Measurements from ENCODE around the gene RGS10. TPM values are rescaled to one million over a fixed set of nuclear protein-coding genes. Genes with fewer than 3 reads are reported as not detected.

RGS10 gene
- total RNA-seq, 2 donors from 2014 or later, result 17.8 to 23.6 TPM

DNA sequence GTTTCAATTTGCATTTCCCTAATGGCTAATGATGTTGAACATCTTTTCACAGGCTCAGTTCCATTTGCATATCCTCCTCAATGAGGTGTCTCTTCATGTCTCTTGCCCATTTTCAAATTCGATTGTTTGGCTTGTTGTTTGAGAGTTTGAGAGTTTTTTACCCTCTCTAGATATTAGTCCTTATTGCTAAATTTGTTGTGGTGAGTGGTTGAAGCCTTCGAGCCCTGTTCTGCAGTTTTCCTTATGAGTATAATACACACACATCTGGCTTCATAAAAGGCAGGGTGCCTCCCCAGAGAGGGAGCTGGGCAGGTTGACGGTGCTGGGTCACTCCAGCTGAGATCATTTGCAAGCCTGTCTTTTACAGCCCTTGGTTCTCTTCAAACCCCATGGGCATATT, 65.1 kb downstream of the RGS10 start:
- DNase-seq, result no peak
- Histone ChIP-seq H3K4me3 (no peak overlapping the region), H3K36me3 (no peaks in the 10 kb centered on the region), H3K27ac (no peak overlapping the region), H3K9me3 (no peaks in the 10 kb centered on the region), H3K4me1 (no peaks in the 10 kb centered on the region), H3K27me3 (no peaks in the 10 kb centered on the region), H3K9ac (ENCODE audit: low read depth in 2 of 2, low read length in 2 of 2) (no peak overlapping the region)
- intact Hi-C loops (cut with DNase I), result no loop called here
- TF ChIP-seq, protein P1, sequence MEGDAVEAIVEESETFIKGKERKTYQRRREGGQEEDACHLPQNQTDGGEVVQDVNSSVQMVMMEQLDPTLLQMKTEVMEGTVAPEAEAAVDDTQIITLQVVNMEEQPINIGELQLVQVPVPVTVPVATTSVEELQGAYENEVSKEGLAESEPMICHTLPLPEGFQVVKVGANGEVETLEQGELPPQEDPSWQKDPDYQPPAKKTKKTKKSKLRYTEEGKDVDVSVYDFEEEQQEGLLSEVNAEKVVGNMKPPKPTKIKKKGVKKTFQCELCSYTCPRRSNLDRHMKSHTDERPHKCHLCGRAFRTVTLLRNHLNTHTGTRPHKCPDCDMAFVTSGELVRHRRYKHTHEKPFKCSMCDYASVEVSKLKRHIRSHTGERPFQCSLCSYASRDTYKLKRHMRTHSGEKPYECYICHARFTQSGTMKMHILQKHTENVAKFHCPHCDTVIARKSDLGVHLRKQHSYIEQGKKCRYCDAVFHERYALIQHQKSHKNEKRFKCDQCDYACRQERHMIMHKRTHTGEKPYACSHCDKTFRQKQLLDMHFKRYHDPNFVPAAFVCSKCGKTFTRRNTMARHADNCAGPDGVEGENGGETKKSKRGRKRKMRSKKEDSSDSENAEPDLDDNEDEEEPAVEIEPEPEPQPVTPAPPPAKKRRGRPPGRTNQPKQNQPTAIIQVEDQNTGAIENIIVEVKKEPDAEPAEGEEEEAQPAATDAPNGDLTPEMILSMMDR (IDR thresholded peaks at IDR 0.05), result no peak

GRCh38 chr10:119474606-119475005, 67.9 kb downstream of the RGS10 start:
- TF ChIP-seq, protein P1 (IDR thresholded peaks at IDR 0.05), result no peak
- intact Hi-C loops (cut with DNase I), result no loop called here
- Histone ChIP-seq H3K9ac (ENCODE audit: low read depth in 2 of 2, low read length in 2 of 2) (no peak overlapping the region), H3K27ac (no peak overlapping the region), H3K4me1 (no peaks in the 10 kb centered on the region), H3K36me3 (no peaks in the 10 kb centered on the region), H3K4me3 (no peak overlapping the region), H3K9me3 (no peaks in the 10 kb centered on the region), H3K27me3 (no peaks in the 10 kb centered on the region)
- DNase-seq, result no peak

DNA sequence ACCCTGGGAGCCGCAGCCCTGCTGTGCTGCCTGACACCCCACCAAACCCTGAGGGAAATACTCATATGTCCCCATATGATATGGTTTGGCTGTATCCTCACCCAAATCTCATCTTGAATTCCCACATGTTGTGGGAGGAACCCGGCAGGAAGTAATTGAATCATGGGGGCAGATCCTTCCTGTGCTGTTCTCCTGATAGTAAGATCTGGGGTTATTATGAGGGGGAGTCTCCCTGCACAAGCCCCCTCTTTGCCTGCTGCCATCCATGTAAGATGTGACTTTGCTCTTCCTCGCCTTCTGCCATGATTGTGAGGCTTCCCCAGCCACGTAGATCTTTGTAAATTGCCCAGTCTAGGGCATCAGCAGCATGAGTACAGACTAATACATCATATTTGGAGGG, 68.7 kb downstream of the RGS10 start:
- intact Hi-C loops (cut with DNase I), result no loop called here
- no peak for DNase-seq
- Histone ChIP-seq H3K27me3 (no peaks in the 10 kb centered on the region), H3K36me3 (no peaks in the 10 kb centered on the region), H3K9ac (ENCODE audit: low read depth in 2 of 2, low read length in 2 of 2) (no peak overlapping the region), H3K9me3 (no peaks in the 10 kb centered on the region), H3K4me3 (no peak overlapping the region), H3K4me1 (no peaks in the 10 kb centered on the region), H3K27ac (no peak overlapping the region)
- TF ChIP-seq, protein P1 (IDR thresholded peaks at IDR 0.05), result no peak

DNA sequence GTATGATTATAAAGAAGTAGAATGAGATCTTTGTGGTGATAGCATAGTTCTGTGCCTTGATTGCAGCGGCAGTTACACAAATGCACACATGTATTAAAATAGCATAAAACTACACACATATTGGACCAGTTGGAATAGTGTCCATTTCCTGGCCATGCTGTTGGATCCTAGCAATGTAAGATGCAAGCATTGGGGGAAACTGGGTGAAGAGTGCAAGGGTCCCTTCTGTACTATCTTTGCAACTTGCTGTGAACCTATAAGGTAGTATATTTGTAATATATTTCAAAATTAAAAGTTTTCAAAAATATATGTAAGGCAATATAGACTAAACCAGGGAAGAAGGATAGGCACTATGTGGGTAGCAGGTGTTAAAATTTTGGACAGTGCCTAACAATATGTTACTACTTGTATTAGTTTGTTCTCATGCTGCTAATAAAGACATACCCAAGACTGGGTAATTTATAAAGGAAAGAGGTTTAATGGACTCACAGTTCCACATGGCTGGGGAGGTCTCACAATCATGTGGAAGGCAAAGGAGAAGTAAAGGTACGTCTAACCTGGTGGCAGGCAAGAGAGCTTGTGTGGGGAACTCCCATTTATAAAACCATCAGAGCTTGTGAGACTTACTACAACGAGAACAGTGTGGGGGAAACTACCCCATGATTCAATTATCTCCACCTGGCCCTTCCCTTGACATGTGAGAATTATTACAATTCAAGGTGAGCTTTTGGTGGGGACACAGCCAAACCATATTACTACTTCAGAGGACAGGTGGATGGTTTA, 71.4 kb downstream of the RGS10 start:
- intact Hi-C loops (cut with DNase I), result no loop called here
- TF ChIP-seq, protein P1 (IDR thresholded peaks at IDR 0.05), result no peak
- no peak overlapping the region for H3K9ac ChIP-seq (ENCODE audit: low read depth in 2 of 2, low read length in 2 of 2)
- H3K4me3 ChIP-seq, result no peak overlapping the region
- no peak overlapping the region for H3K27ac ChIP-seq
- H3K9me3 ChIP-seq, result no peaks in the 10 kb centered on the region
- DNase-seq, result no peak
- H3K36me3 ChIP-seq, result no peaks in the 10 kb centered on the region
- H3K27me3 ChIP-seq, result no peaks in the 10 kb centered on the region
- no peaks in the 10 kb centered on the region for H3K4me1 ChIP-seq

- TF ChIP-seq, protein P1 (IDR thresholded peaks at IDR 0.05), result no peak
- H3K9ac ChIP-seq (ENCODE audit: low read depth in 2 of 2, low read length in 2 of 2), result no peak overlapping the region
- no peak overlapping the region for H3K27ac ChIP-seq
- H3K9me3 ChIP-seq, result no peaks in the 10 kb centered on the region
- no peaks in the 10 kb centered on the region for H3K36me3 ChIP-seq
- H3K4me3 ChIP-seq, result no peak overlapping the region
- intact Hi-C loops (cut with DNase I), result no loop called here
- DNase-seq, result no peak
- no peaks in the 10 kb centered on the region for H3K4me1 ChIP-seq
- H3K27me3 ChIP-seq, result no peaks in the 10 kb centered on the region
Measured at GRCh38 chr10:119469846-119470245, 72.7 kb downstream of the RGS10 start.

Measured in colonic mucosa (tissue), 4 donors.